Glomerular endothelial cell (primary cell): ENCODE measurements around the gene NTRK2. TPM values are rescaled to one million over a fixed set of nuclear protein-coding genes. Genes with fewer than 3 reads are reported as not detected.
"Not testable (repeated sequence)": the region's sequence is repeated elsewhere in the genome, so short reads cannot be mapped to it uniquely, and the experiment has no call there.

Experiments
- DNase-seq: peaks from one replicate; pipeline ENCODE4 v3.0.0-alpha.2; 2011; ENCODE audit warnings: low read depth, low spot score; ENCODE audit errors: extremely low read depth
- total RNA-seq: library from RNA; depleted of rRNA; stranded (reverse); fragments of >200 nt; gene quantifications from 2 replicates; pipeline ENCODE4 v1.2.3, GENCODE V29; 2015

The NTRK2 gene
- total RNA-seq, 1 donor from 2014 or later: 0.35 TPM

- DNase-seq: no peak
Observed at GRCh38 chr9:84874596-84874995, 205.1 kb downstream of the NTRK2 start.

GRCh38 chr9:84875193-84875592 lies 205.7 kb downstream of the NTRK2 start:
- no peak for DNase-seq

GRCh38 chr9:84879631-84880030 lies 210.1 kb downstream of the NTRK2 start:
- DNase-seq: no peak

GRCh38 chr9:84880835-84881234 lies 211.3 kb downstream of the NTRK2 start:
- DNase-seq: no peak

GRCh38 chr9:84886866-84887265 lies 217.3 kb downstream of the NTRK2 start:
- no peak for DNase-seq

- DNase-seq: no peak
Observed at GRCh38 chr9:84891924-84892323, 222.4 kb downstream of the NTRK2 start.

- no peak for DNase-seq
Observed at GRCh38 chr9:84893419-84894128, 224.0 kb downstream of the NTRK2 start.

- DNase-seq: no peak
Observed at GRCh38 chr9:84894859-84895258, 225.3 kb downstream of the NTRK2 start.

- DNase-seq: no peak
Observed at GRCh38 chr9:84897362-84898094, 228.0 kb downstream of the NTRK2 start.

GRCh38 chr9:84898188-84898587 lies 228.7 kb downstream of the NTRK2 start:
- no peak for DNase-seq

- not testable (repeated sequence) for DNase-seq
Observed at GRCh38 chr9:84898618-84899017, 229.1 kb downstream of the NTRK2 start.

- no peak for DNase-seq
Observed at GRCh38 chr9:84899326-84899725, 229.8 kb downstream of the NTRK2 start.

- no peak for DNase-seq
Observed at GRCh38 chr9:84900421-84900820, 230.9 kb downstream of the NTRK2 start.

- DNase-seq: no peak
Observed at GRCh38 chr9:84903963-84904362, 234.4 kb downstream of the NTRK2 start.

- no peak for DNase-seq
Observed at GRCh38 chr9:84916769-84917168, 247.2 kb downstream of the NTRK2 start.

- DNase-seq: no peak
Observed at GRCh38 chr9:84917366-84918070, 248.0 kb downstream of the NTRK2 start.

GRCh38 chr9:84919440-84919839 lies 249.9 kb downstream of the NTRK2 start:
- DNase-seq: no peak

GRCh38 chr9:84921175-84921574 lies 251.6 kb downstream of the NTRK2 start:
- no peak for DNase-seq

GRCh38 chr9:84922051-84922450 lies 252.5 kb downstream of the NTRK2 start:
- DNase-seq: no peak

GRCh38 chr9:84924266-84924665 lies 254.7 kb downstream of the NTRK2 start:
- DNase-seq: no peak

GRCh38 chr9:84925225-84925872 lies 255.8 kb downstream of the NTRK2 start:
- DNase-seq: no peak
